HepG2 (cell line): ENCODE results near the gene KLHL36. TPM values are rescaled to one million over a fixed set of nuclear protein-coding genes. Genes with fewer than 3 reads are reported as not detected.

Source experiments
- ATAC-seq: fragments of 200-7000 bp; cut with Tn5 transposase; 3 replicates; pipeline ENCODE4 v1.9.1; 2020; ENCODE audit warnings: mild to moderate bottlenecking, moderate library complexity
- BruUV-seq: library from RNA; stranded (reverse); fragments of 400-500 nt; replicated peaks from 2 replicates; lab custom pipeline; 2021; lab: Mats Ljungman, UMichigan
- CTCF ChIA-PET: fragments of 300-600 bp; formaldehyde crosslinking; extraction: SDS; loops from one replicate; lab custom pipeline; 2021; ENCODE audit warnings: low total read pairs, inconsistent platforms, low intra/inter-chr PET ratio; lab: Yijun Ruan, JAX
- POLR2A ChIA-PET: fragments of 350-600 bp; sonication (Branson Sonifier 250); formaldehyde crosslinking; loops from one replicate; lab custom pipeline; 2020; ENCODE audit warnings: antibody characterized with exemption, inconsistent platforms; lab: Yijun Ruan, JAX
- DNase-seq: peaks from one replicate; pipeline ENCODE4 v3.0.0-alpha.2; 2015; ENCODE audit warnings: low spot score
- FAIRE-seq: peaks from 3 replicates; lab custom pipeline; 2011; peaks lifted over from hg19 to GRCh38; lab: Jason Lieb, UNC
- H2AFZ ChIP-seq: one replicate; pipeline ENCODE4 v1.6.1; 2011; ENCODE audit warnings: low read length, inconsistent platforms
- H3K27ac ChIP-seq: fragments of 300-600 bp; 3 replicates; pipeline ENCODE4 v1.8.0; 2011; ENCODE audit warnings: mixed run types, mild to moderate bottlenecking, mixed read lengths, low read length, inconsistent platforms; ENCODE audit not compliant: insufficient read depth; ENCODE audit errors: extremely low read length
- H3K27me3 ChIP-seq, 2 experiments: fragments of 200-600 bp in 1 of 2; 2 replicates in 1 of 2; 3 replicates in 1 of 2; pipeline versions ENCODE4 v1.6.0 to v1.8.0; 2011; ENCODE audit warnings: low read length in 2 of 2, mild to moderate bottlenecking in 2 of 2, moderate library complexity in 2 of 2, inconsistent platforms in 1 of 2; ENCODE audit not compliant: insufficient read depth in 2 of 2, control insufficient read depth in 1 of 2
- H3K36me3 ChIP-seq, 2 experiments: fragments of 200-600 bp in 1 of 2; replicated peaks in 1 of 2; 2 replicates in 1 of 2; 3 replicates in 1 of 2; pipeline versions ENCODE4 v1.5.1 to v1.8.0; 2011; ENCODE audit warnings: low read length in 2 of 2, inconsistent platforms in 1 of 2; ENCODE audit not compliant: insufficient read depth in 2 of 2, control insufficient read depth in 1 of 2
- H3K4me1 ChIP-seq: 2 replicates; pipeline ENCODE4 v1.5.1; 2012; ENCODE audit warnings: low read length, inconsistent platforms; ENCODE audit not compliant: insufficient read depth
- H3K4me2 ChIP-seq: 2 replicates; pipeline ENCODE4 v1.6.0; 2011; ENCODE audit warnings: low read depth, low read length, inconsistent platforms
- H3K4me3 ChIP-seq, 3 experiments: fragments of 200-600 bp in 1 of 3; sonication (generic), shearing (Covaris generic) in 1 of 3; replicated peaks in 1 of 3; 2 replicates each; pipeline ENCODE4 v1.5.1; 2011 to 2016; ENCODE audit warnings: low read length in 3 of 3, inconsistent platforms in 2 of 3, low read depth in 2 of 3, mild to moderate bottlenecking in 2 of 3, control low read depth in 1 of 3, mixed read lengths in 1 of 3; ENCODE audit not compliant: insufficient read depth in 1 of 3
- H3K79me2 ChIP-seq: one replicate; pipeline ENCODE4 v1.6.1; 2011; ENCODE audit warnings: low read length, inconsistent platforms; ENCODE audit not compliant: insufficient read depth
- H3K9ac ChIP-seq: 2 replicates; pipeline ENCODE4 v1.6.0; 2011; ENCODE audit warnings: mild to moderate bottlenecking, low read depth, low read length, inconsistent platforms; ENCODE audit not compliant: insufficient read depth
- H3K9me3 ChIP-seq: 2 replicates; pipeline ENCODE4 v1.5.1; 2012; ENCODE audit warnings: mild to moderate bottlenecking, low read length
- H4K20me1 ChIP-seq: 2 replicates; pipeline ENCODE4 v1.6.0; 2011; ENCODE audit warnings: inconsistent platforms, mild to moderate bottlenecking, low read length, moderate library complexity; ENCODE audit not compliant: insufficient read depth
- ATF4 ChIP-seq, 2 experiments: fragments of 450-650 bp in 1 of 2; sonication (generic) in 1 of 2; formaldehyde crosslinking; IDR thresholded peaks; 2 replicates each; pipeline versions ENCODE4 v1.5.0 to v1.8.0; 2020 to 2022; ENCODE audit warnings: mild to moderate bottlenecking in 1 of 2, missing genetic modification reagents in 1 of 2
- BCL3 ChIP-seq: sonication (generic); formaldehyde crosslinking; IDR thresholded peaks from 2 replicates; pipeline ENCODE4 v1.5.1; 2020; ENCODE audit warnings: mild to moderate bottlenecking, missing genetic modification reagents, moderate library complexity
- FLYWCH1 ChIP-seq: sonication (generic); formaldehyde crosslinking; IDR thresholded peaks from 2 replicates; pipeline ENCODE4 v1.8.1; 2023; ENCODE audit warnings: mild to moderate bottlenecking, missing genetic modification reagents
- GABPB1 ChIP-seq: IDR thresholded peaks from 2 replicates; pipeline ENCODE4 v1.6.1; 2016; ENCODE audit warnings: mild to moderate bottlenecking, missing genetic modification reagents, moderate library complexity, missing compliant biosample characterization
- MIER3 ChIP-seq: IDR thresholded peaks from 2 replicates; pipeline ENCODE4 v1.6.1; 2016; ENCODE audit warnings: missing compliant biosample characterization, borderline replicate concordance
- ZBTB7B ChIP-seq: sonication (generic); formaldehyde crosslinking; IDR thresholded peaks from 2 replicates; pipeline ENCODE4 v1.4.0; 2020; ENCODE audit warnings: missing genetic modification reagents
- ZNF253 ChIP-seq: sonication (generic); formaldehyde crosslinking; IDR thresholded peaks from 2 replicates; pipeline ENCODE4 v1.8.0; 2022; ENCODE audit warnings: mild to moderate bottlenecking, missing genetic modification reagents, borderline replicate concordance
- ZNF333 ChIP-seq: sonication (generic); formaldehyde crosslinking; IDR thresholded peaks from 2 replicates; pipeline ENCODE4 v1.4.0; 2020; ENCODE audit warnings: mild to moderate bottlenecking, missing genetic modification reagents, borderline replicate concordance
- ZNF496 ChIP-seq: sonication (generic); formaldehyde crosslinking; IDR thresholded peaks from 2 replicates; pipeline ENCODE4 v1.8.1; 2023; ENCODE audit warnings: mild to moderate bottlenecking, moderate library complexity, missing genetic modification reagents; ENCODE audit not compliant: insufficient replicate concordance
- ZNF605 ChIP-seq: sonication (generic); formaldehyde crosslinking; IDR thresholded peaks from 2 replicates; pipeline ENCODE4 v1.8.0; 2022; ENCODE audit warnings: mild to moderate bottlenecking, missing genetic modification reagents
- ZNF724P ChIP-seq: sonication (generic); formaldehyde crosslinking; IDR thresholded peaks from 2 replicates; pipeline ENCODE4 v1.8.0; 2022; ENCODE audit warnings: missing genetic modification reagents, borderline replicate concordance
- WGBS: methylation state at CpG from one replicate; pipeline ENCODE4 v1.1.6; 2017; ENCODE audit warnings: low lambda C conversion rate; 5-methylcytosine and 5-hydroxymethylcytosine counted together
- in situ Hi-C: cut with HindIII; loops from 2 replicates; pipeline ENCODE4 v1.10.0; 2017; ENCODE audit warnings: low pct_unique_long_range_greater_than_20kb; ENCODE audit not compliant: extremely low pct_ligation_motif_present
- intact Hi-C: fragments of 100-400 bp; cut with micrococcal nuclease; formaldehyde crosslinking; loops from one replicate; pipeline ENCODE4 v1.10.0; 2022; ENCODE audit not compliant: unreplicated experiment
- polyA plus RNA-seq, 8 experiments: library from polyadenylated mRNA; depleted of rRNA in 3 of 8; stranded (reverse) in 7 of 8; unstranded in 1 of 8; fragments of >200 nt; fragmentation: Illumina TruSeq in 4 of 8; extraction: Trizol in 4 of 8; gene quantifications; 2 replicates each; pipeline versions ENCODE4 v1.2.1 to v1.2.3, GENCODE V29; 2011 to 2016; ENCODE audit warnings: low read depth in 4 of 8, missing spikeins in 1 of 8, mixed read lengths in 1 of 8; ENCODE audit not compliant: insufficient read depth in 1 of 8
- total RNA-seq, 5 experiments: library from RNA; depleted of rRNA; stranded (reverse); fragments of >200 nt; fragmentation: Illumina TruSeq; extraction: Trizol; gene quantifications; 2 replicates each; pipeline ENCODE4 v1.2.3, GENCODE V29; 2016; ENCODE audit warnings: low read depth in 1 of 5
- TF ChIP-seq, protein P1 (sequence below): sonication (generic); formaldehyde crosslinking; IDR thresholded peaks from 2 replicates; pipeline ENCODE4 v1.4.0; 2020; ENCODE audit warnings: mild to moderate bottlenecking, missing genetic modification reagents
- TF ChIP-seq, protein P2 (sequence below): sonication (generic); formaldehyde crosslinking; IDR thresholded peaks from 2 replicates; pipeline ENCODE4 v1.5.0; 2020; ENCODE audit warnings: missing genetic modification reagents, mild to moderate bottlenecking, borderline replicate concordance

Gene KLHL36
- total and polyA plus RNA-seq, 2 of the 13 experiments (the other 11 are each of a cell fraction or from before 2014, with no cell fraction given): 24.3 to 26.0 TPM

DNA sequence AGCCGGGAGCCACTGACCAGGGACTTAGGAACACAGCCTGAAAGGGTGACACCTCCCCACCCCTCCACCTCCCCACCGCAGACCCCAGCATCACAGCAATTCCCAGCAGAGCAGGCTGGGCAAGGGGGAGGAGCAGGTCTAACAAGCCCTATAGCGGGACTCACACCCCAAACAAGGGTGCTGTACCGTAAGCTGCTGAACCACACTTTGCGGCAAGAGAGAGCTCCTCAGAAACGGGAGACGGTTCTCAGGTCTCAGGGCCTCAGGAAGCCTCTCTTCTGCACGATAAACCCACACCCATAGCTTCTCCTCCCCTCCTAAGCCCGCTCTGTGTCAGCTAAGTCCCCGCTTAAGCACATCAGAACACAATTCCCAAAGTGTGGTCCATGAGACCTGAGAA lies 18.7 kb upstream of the KLHL36 start:
- TF ChIP-seq ZNF333 (CRISPR knock-in tag): no peak
- TF ChIP-seq ZNF605 (CRISPR knock-in tag): 0 out of 2 replicates have a peak, but pooled peaks have one; percentile 6
- TF ChIP-seq GABPB1 (CRISPR knock-in tag): no peak
- POLR2A ChIA-PET: interaction anchor here (0.5 kb wide), 1 partner anchor 24 kb away, joined by 3 read pairs; no protein-coding TSS in a partner anchor
- in situ Hi-C loops (no loop called here), intact Hi-C loops (no loop called here)
- WGBS: 32% methylated on average over 8 of the region's 10 CpGs
- CTCF ChIA-PET: no interaction called here
- Histone ChIP-seq H3K27me3 (peaks cover 1 to 25% of the 10 kb centered on the region in 2 experiments; a peak in 3 of 5 replicates), H3K9ac (no peak overlapping the region), H3K36me3 (no peaks in the 10 kb centered on the region), H3K27ac (no peak overlapping the region), H3K4me1 (peaks cover 28% of the 10 kb centered on the region), H4K20me1 (no peaks in the 10 kb centered on the region), H2AFZ (no peak overlapping the region), H3K9me3 (no peaks in the 10 kb centered on the region), H3K4me2 (peak overlapping the region; percentile 19; the same call in 1 of the 2 replicates), H3K79me2 (no peaks in the 10 kb centered on the region), H3K4me3 (peak overlapping the region in 1 of 3 experiments; percentile 31; a peak in 1 of 6 replicates)
- DNase-seq (no peak), FAIRE-seq (no peak), ATAC-seq (peak; percentile 29; the same call in 2 of the 3 replicates)
- no TSS peak for BruUV-seq

GRCh38 chr16:84630009-84630408 lies 18.3 kb upstream of the KLHL36 start:
- Histone ChIP-seq H3K4me3 (no peak overlapping the region), H4K20me1 (no peaks in the 10 kb centered on the region), H2AFZ (no peak overlapping the region), H3K4me1 (peaks cover 28% of the 10 kb centered on the region), H3K36me3 (no peaks in the 10 kb centered on the region), H3K27ac (no peak overlapping the region), H3K27me3 (peaks cover 1 to 25% of the 10 kb centered on the region in 2 experiments; a peak in 3 of 5 replicates), H3K9ac (no peak overlapping the region), H3K79me2 (no peaks in the 10 kb centered on the region), H3K9me3 (no peaks in the 10 kb centered on the region), H3K4me2 (peak overlapping the region; percentile 19; the same call in 1 of the 2 replicates)
- WGBS: 76% methylated on average over 5 of the region's 5 CpGs
- intact Hi-C loops (no loop called here), in situ Hi-C loops (no loop called here)
- CTCF ChIA-PET: no interaction called here
- POLR2A ChIA-PET: no interaction called here
- DNase-seq: no peak
- ATAC-seq: no peak
- no peak for FAIRE-seq
- no TSS peak for BruUV-seq
- TF ChIP-seq ZNF724P (CRISPR knock-in tag): no peak
- TF ChIP-seq ZNF496 (CRISPR knock-in tag): no peak
- TF ChIP-seq ZNF253 (CRISPR knock-in tag): no peak
- TF ChIP-seq ZBTB7B (CRISPR knock-in tag): no peak
- TF ChIP-seq MIER3 (CRISPR knock-in tag): no peak
- TF ChIP-seq, protein P1, sequence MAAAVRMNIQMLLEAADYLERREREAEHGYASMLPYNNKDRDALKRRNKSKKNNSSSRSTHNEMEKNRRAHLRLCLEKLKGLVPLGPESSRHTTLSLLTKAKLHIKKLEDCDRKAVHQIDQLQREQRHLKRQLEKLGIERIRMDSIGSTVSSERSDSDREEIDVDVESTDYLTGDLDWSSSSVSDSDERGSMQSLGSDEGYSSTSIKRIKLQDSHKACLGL: no peak
- no peak for TF ChIP-seq ATF4 (CRISPR knock-in tag; IDR thresholded peaks at IDR 0.05)
- TF ChIP-seq BCL3 (CRISPR knock-in tag): no peak
- TF ChIP-seq, protein P2, sequence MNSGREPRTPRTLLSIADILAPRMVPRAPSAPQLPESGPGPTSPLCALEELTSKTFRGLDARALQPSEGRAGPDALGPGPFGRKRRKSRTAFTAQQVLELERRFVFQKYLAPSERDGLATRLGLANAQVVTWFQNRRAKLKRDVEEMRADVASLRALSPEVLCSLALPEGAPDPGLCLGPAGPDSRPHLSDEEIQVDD (CRISPR knock-in tag): no peak
- no peak for TF ChIP-seq FLYWCH1 (CRISPR knock-in tag)
